Pons (tissue), 1 donor: ENCODE data around the gene DPP8.
"Not testable (repeated sequence)": the region's sequence is repeated elsewhere in the genome, so short reads cannot be mapped to it uniquely, and the experiment has no call there.

ENCODE experiments used
- DNase-seq: peaks from one replicate; pipeline ENCODE4 v3.0.0-alpha.2; 2016; ENCODE audit warnings: low spot score

The DPP8 gene

DNA sequence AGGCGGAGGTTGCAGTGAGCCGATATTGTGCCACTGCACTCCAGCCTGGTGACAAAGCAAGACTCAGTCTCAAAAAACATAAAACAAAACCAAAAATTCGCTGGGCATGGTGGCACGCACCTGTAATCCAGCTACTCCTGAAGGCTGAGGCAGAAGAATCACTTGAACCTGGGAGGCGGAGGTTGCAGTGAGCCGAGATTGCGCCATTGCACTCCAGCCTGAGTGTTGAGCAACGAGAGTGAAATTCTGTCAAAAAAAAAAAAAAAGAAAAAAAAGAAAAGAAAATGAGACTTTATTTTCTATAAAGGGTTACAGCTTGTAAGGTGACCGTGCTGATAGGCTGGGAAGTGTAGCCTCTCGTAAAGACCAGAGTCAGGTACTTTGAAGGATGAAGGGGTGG, 6.7 kb upstream of the DPP8 start:
- no peak for DNase-seq

DNA sequence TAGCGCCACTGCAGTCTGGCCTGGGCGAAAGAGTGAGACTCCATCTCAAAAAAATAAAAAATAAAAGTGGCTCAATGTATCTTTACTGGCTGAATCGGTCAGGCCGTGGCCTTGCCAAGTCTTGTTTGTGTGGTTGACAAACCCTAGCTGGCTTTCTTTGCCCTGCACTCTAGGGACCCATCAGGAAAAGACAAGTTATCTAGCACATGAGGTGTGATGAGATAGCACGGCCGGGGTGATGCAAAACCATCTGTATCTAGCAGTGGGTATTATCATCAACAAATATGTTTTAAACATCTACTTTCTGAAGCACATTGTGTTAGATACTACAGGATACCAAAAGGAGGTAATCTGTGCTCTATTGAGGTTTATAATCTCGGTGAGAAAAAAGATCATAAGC, 3.9 kb upstream of the DPP8 start:
- no peak for DNase-seq

DNA sequence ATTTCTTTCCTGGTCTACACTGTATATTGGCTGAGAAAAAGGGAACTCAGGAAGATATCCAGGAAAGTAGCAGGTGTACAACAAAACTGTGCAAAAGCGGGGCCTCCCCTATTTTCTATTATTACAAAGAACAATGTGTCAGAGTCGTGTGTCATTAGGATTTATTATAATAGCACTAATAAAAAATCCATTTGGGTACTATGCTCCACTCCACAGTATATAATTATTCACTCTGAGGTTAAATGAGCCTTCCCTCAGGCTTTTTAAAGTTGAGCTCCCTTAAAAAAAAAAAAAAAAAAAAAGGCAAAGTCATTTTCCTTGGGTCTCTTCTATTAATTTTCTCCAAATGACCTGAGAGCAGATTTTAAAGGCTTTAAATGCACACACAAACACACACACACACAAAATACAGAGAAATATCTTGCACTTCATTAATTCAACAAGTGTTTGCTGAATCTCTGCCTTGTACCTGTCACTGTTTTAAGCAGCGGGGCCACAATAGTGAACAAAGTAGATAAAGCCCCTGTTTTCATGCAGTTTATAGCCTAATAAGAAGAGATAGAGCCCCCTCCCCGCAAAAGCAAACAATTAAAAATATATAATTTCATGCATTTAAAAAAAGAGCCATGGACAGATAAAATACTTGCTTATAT, 1.3 kb upstream of the DPP8 start:
- no peak for DNase-seq

- no peak for DNase-seq
Measured at GRCh38 chr15:65517866-65518207, 348 bp upstream of the DPP8 start.

GRCh38 chr15:65512807-65513416, 4.6 kb downstream of the DPP8 start:
- peak; percentile 85 for DNase-seq

- no peak for DNase-seq
Measured at GRCh38 chr15:65512189-65512588, 5.3 kb downstream of the DPP8 start.

GRCh38 chr15:65509321-65509720, 8.2 kb downstream of the DPP8 start:
- DNase-seq, result no peak

GRCh38 chr15:65494076-65494475, 23.4 kb downstream of the DPP8 start:
- DNase-seq, result no peak

DNA sequence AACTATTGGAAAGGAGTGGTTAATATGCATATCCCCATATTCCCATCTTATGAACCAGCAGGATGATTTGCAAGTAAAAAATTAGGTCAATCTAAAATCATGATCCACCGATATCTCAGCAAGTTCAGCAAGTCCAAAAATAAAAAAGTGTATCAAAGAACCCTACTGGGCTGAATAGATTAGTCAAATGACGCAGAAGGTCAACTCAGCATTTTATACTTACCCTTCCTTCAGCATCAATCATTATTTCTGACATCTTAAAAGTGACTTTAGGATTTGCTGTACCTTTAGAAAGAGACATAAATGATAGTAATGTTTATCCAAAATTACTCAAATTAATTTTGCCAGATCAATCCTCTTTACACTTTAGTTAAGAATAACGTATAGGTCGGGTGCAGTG, 32.6 kb downstream of the DPP8 start:
- no peak for DNase-seq

DNA sequence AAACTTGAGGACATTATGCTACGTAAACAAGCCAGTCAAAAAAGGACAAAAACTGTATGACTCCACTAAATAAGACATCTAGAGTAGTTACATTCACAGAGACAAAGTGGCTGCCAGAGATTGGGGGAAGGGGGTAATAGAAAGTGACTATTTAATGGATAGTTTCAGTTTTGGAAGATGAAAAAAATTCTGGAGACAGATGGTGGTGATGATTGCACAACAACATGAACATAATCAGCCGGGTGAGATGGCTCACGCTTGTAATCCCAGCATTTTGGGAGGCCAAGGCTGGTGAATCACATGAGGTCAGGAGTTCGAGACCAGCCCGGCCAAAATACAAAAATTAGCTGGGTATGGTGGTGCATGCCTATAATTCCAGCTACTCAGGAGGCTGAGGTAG, 40.6 kb downstream of the DPP8 start:
- no peak for DNase-seq

GRCh38 chr15:65470866-65471265, 46.6 kb downstream of the DPP8 start:
- DNase-seq, result no peak

- DNase-seq, result no peak
Measured at GRCh38 chr15:65468229-65468909, 49.1 kb downstream of the DPP8 start.

GRCh38 chr15:65466901-65467300, 50.6 kb downstream of the DPP8 start:
- no peak for DNase-seq

DNA sequence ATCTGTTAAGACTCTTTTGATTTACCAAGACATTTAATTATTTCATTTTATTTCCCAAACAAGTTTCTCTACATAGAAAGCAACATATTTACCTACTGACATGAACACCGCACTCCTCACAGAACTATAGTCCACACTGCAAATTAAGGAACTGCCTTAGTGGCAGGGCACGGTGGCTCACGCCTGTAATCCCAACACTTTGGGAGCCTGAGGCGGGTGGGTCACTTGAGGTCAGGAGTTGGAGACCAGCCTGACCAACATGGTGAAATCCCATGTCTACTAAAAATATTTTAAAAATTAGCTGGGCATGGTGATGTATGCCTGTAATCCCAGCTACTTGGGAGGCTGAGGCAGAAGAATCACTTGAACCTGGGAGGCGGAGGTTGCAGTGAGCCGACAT, 54.4 kb downstream of the DPP8 start:
- not testable (repeated sequence) for DNase-seq

- DNase-seq, result no peak
Measured at GRCh38 chr15:65460741-65461347, 56.6 kb downstream of the DPP8 start.

DNA sequence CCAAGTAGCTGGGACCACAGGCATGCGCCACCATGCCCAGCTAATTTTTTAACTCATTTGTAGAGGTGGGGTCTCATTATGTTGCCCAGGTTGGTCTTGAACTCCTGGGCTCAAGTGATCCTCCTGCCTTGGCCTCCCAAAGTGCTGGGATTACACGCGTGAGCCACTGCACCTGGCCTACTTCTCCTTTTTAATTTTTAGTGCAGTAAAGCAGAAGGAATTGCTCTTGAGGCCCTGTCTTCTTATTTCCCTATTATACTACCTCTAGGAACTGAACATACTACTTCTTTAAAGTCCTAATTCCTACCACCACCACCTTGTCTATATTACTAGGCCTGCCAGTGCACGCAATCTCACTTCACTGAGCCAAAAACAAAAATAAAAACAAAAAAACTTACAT, 62.2 kb downstream of the DPP8 start:
- not testable (repeated sequence) for DNase-seq

DNA sequence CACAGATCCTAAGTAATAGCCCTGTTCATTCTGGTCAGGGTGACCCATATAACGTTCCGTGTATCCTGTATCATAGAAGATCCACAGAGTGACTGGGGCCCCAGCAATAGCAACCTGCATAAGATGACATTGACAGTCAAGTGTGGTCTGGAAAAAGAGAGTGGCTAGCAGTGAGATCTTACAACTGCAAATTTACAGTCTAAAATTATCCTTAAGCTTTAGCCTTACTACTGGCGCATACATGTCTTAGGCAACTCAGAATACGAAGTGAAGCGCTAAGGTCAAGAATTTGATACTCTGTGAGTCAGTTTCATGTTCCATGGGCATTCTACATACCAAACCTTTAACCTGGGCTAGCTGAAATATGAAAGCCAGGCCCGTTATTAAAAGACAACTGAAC, 65.5 kb downstream of the DPP8 start:
- no peak for DNase-seq

- DNase-seq, result no peak
Measured at GRCh38 chr15:65450556-65450955, 66.9 kb downstream of the DPP8 start.

- DNase-seq, result no peak
Measured at GRCh38 chr15:65447145-65447544, 70.3 kb downstream of the DPP8 start.

GRCh38 chr15:65434201-65434600, 83.3 kb downstream of the DPP8 start:
- no peak for DNase-seq

DNA sequence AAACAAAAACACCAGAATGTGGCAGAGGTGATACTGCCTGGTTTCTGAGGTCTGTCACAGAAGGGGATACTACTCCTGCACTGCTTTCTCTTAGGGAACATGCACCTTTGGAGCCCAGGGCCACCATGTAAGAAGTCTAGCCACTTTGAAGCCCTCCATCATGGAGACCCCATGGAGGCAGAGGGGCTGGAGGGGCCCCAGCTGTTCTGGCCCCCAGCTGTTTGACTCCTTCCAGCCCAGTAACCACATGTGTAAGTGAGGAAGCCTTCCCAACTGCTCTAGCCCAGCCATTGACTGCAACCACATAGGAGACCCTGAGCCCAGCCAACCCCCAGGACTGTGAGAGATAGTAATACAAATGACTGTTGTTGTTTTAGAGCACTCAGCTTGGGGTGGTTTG, 85.8 kb downstream of the DPP8 start:
- DNase-seq, result no peak

GRCh38 chr15:65426216-65426853, 91.2 kb downstream of the DPP8 start:
- no peak for DNase-seq

GRCh38 chr15:65424683-65425082, 92.8 kb downstream of the DPP8 start:
- no peak for DNase-seq
